ENCODE results near the gene RASGEF1B.

The RASGEF1B gene
- total RNA-seq, result 31.4 to 67.9 (median 42.0) reads per million in 4 experiments

DNA sequence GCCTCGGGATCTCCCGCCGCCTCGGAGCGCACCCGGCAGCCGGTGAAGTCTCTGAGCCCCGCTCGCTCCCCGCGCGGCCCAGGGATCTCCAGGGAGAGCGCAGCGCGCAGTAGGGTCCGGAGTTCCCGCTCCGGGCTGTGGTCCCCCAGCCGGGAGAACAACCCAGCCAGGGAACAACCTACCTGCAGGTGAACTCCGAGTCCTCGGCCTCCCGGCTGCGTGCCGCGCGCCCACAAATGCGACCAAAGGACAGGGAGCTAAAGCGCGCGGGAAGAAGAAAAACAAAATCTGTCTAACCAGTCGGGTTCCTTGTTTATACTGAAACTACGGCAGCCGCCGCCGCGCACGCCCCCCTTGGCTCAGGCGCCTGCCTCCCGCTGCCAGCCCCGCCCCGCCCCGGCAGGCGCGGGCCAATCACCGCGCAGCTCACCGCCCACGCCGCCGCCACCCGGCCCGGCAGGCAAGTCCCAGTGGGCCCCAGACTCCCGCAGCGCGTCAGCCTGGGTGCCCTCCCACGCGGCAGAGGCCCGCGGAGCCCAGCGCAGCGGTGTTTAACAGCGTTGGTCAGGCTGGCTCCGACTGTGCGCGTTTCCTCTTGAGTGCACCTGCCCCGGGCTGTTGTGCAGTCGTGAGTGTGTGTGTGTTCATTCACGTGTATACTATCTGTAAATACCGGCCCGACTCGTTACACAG is at the start of gene RASGEF1B:
TSS of gene RASGEF1B (minus strand) at position 320 of the 693 bp plus-strand sequence. CDS start 12,399 bp downstream, outside the sequence.
- DNase-seq, result peak; percentile 87

GRCh38 chr4:81519856-81520255 is 48.1 kb upstream of the RASGEF1B start:
- DNase-seq, result no peak

GRCh38 chr4:81519427-81519773 is 47.7 kb upstream of the RASGEF1B start:
- DNase-seq, result no peak

DNA sequence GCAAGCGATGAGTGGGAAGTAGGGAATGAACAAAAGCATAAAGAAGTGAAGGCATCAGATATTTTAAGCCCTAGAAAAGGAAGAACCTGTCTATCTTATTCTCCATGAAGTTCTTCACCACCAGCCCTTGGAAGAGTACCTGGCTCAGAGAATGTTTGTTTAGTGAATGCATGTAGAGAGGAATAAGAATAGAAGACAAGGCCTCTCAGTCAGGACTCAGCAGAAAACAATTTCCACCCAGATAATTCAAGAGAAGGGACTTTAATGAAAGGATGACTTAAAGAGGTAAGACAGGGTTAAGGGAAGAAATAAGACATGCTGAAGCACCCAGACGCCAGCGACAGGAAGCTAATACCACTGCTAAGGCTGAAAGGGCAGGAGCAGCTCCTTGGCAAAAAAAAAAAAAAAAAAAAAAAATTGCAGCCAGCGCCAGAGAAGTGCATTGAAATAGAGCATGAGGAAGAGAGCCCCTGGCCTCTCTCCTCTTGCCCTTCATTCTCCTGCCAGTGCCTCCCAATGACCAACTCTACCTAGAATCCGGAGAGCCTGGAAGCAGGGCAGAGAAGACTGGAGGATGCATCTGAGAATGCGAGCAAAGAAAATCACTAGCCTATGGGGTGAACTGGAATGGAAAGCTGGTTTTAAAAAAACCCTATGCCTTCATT is 47.2 kb upstream of the RASGEF1B start:
- no peak for DNase-seq

GRCh38 chr4:81516241-81516640 is 44.5 kb upstream of the RASGEF1B start:
- no peak for DNase-seq

- no peak for DNase-seq
Observed at GRCh38 chr4:81512757-81513501, 41.2 kb upstream of the RASGEF1B start.

DNA sequence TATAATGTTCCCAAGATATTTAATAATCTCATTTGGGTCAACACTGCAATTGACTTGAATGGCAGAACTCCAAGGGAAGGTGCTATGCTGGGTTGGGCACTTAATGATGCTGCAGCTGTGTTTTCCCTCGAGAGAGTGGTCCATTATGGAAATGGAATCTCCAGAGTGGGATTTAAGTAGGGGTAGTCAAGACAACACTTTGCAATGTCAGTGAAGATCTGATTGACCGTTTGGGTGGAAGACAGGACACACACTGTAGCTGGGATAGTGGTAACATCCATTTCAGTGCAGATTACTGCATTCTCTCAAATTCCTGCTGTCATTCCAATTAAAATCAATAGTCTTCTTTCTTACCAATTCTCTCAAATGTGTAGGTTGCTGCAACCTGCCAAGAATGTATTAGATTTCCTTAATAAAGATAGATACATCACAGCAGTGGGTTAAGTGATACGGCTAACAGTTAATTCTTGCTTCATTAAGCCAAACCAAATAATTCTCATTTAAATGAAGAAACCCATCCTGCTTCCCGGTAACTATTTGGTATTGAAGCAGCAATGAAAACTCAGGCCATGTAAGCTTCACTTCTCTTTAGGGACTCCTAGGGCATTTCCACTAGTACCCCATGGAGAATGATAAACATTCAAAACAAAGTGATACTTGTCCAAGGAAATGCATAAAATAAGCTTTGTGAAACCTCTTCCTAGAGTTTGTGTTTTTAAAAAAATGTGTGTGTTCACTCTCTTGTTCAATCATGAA is 40.5 kb upstream of the RASGEF1B start:
- DNase-seq, result no peak

DNA sequence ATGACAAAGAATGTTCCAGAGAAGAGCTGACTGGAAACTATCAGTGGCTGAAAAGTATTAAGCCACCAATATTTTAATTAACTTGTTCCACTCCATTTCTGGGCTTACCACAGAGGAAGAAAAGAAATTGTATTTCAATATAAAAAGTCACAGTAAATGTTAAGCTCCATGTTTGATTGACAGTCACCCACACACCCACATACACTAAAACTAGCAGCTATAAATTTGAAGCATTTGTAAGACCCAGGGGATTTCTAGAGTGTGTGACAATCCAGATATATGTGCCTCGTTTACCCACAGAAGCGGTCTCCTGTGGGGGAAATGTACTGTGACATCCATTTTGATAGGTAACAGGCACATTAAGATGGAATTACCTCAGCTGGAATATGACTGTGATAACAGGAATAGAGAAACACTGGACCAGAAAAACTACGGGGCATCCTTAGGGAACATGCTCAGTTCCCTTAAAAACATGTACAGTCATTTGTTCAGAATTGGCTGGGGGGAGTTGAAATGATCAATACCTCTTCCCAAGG is 39.0 kb upstream of the RASGEF1B start:
- DNase-seq, result no peak

GRCh38 chr4:81509822-81510221 is 38.1 kb upstream of the RASGEF1B start:
- DNase-seq, result no peak

GRCh38 chr4:81509191-81509590 is 37.5 kb upstream of the RASGEF1B start:
- no peak for DNase-seq

- no peak for DNase-seq
Observed at GRCh38 chr4:81508411-81509185, 36.9 kb upstream of the RASGEF1B start.

GRCh38 chr4:81507530-81507929 is 35.8 kb upstream of the RASGEF1B start:
- DNase-seq, result no peak

GRCh38 chr4:81506731-81507130 is 35.0 kb upstream of the RASGEF1B start:
- no peak for DNase-seq

GRCh38 chr4:81505726-81506125 is 34.0 kb upstream of the RASGEF1B start:
- DNase-seq, result no peak

- DNase-seq, result peak; percentile 18
Observed at GRCh38 chr4:81505004-81505598, 33.4 kb upstream of the RASGEF1B start.

GRCh38 chr4:81504112-81505003 is 32.7 kb upstream of the RASGEF1B start:
- DNase-seq, result no peak

DNA sequence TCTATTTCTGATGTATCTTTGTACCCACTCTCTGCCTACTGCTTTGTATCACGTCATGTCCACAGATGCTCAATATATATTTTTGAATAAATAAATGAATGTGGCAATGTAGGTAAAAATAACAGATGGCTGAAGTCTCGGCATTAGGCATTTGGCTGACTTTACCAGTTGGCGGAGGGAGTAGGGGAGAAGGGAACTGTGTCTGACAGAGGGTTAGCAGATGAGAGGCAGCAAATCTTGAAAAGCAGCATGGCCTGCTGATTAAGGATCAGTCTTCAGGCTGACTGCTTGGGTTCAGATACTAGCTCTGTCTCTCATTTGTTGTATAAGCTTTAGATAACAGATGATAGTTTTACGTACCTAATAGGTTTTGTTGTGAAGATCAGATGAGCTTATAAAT is 31.9 kb upstream of the RASGEF1B start:
- no peak for DNase-seq

- no peak for DNase-seq
Observed at GRCh38 chr4:81502564-81502963, 30.9 kb upstream of the RASGEF1B start.

DNA sequence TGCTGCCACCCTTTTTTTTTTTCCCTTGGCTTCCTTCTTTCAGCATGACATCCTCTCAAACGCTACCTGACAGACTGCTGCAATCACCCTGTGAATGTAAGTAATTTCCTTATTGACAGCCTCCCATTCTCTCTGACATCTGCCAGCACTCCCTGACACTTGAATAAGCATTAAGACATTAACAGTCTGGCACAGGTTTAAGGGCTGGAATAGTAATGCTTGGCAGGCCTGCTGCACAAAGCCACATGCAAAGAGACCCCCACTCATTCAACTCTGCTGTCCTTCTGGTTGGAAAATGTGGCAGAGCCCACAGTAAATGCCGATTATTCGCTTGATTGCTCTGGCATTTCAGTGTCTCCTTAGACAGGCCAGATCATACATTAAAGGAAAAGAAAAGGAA is 28.1 kb upstream of the RASGEF1B start:
- no peak for DNase-seq

GRCh38 chr4:81498551-81499099 is 26.9 kb upstream of the RASGEF1B start:
- no peak for DNase-seq

All from effector CD8-positive, alpha-beta T cell (primary cell).